PC-9 (cell line): ENCODE results near the gene OAS2. TPM values are rescaled to one million over a fixed set of nuclear protein-coding genes. Genes with fewer than 3 reads are reported as not detected.

ENCODE experiments used
- BruUV-seq: library from RNA; stranded (reverse); fragments of 400-500 nt; replicated peaks from 2 replicates; lab custom pipeline; 2021; lab: Mats Ljungman, UMichigan
- CTCF ChIA-PET: fragments of 300-600 bp; sonication (Branson Sonifier 250); formaldehyde crosslinking; loops from one replicate; lab custom pipeline; 2022; ENCODE audit warnings: antibody characterized with exemption; lab: Charles Lee
- POLR2A ChIA-PET: fragments of 300-600 bp; sonication (Branson Sonifier 250); formaldehyde crosslinking; loops from one replicate; lab custom pipeline; 2022; ENCODE audit warnings: antibody characterized with exemption; ENCODE audit not compliant: unreplicated experiment; lab: Charles Lee
- DNase-seq, 2 experiments: peaks; one replicate each; pipeline versions ENCODE4 v3.0.0 to v3.0.0-alpha.2; 2015 to 2022; ENCODE audit warnings: mixed read lengths in 1 of 2
- H2AFZ ChIP-seq: fragments of 200-600 bp; sonication (generic); 2 replicates; pipeline ENCODE4 v1.8.1; 2017; ENCODE audit warnings: antibody characterized with exemption
- H3F3A ChIP-seq: fragments of 200-600 bp; sonication (generic); 2 replicates; pipeline ENCODE4 v1.8.1; 2017; ENCODE audit warnings: antibody characterized with exemption, mild to moderate bottlenecking, low read depth; ENCODE audit not compliant: insufficient read depth
- H3K27ac ChIP-seq: fragments of 200-600 bp; sonication (generic); 2 replicates; pipeline ENCODE4 v1.6.1; 2016; ENCODE audit warnings: mixed run types
- H3K27me3 ChIP-seq: fragments of 200-600 bp; sonication (generic); 2 replicates; pipeline ENCODE4 v1.6.1; 2016; ENCODE audit warnings: low read depth, mixed run types; ENCODE audit not compliant: insufficient read depth
- H3K36me3 ChIP-seq: fragments of 200-600 bp; sonication (generic); 2 replicates; pipeline ENCODE4 v1.6.1; 2016; ENCODE audit warnings: low read depth, mixed run types
- H3K4me1 ChIP-seq: fragments of 200-600 bp; sonication (generic); replicated peaks from 2 replicates; pipeline ENCODE4 v1.6.1; 2016; ENCODE audit warnings: mixed run types; ENCODE audit not compliant: insufficient read depth
- H3K4me2 ChIP-seq: fragments of 200-600 bp; sonication (generic); 2 replicates; pipeline ENCODE4 v1.6.1; 2017; ENCODE audit warnings: mixed run types
- H3K4me3 ChIP-seq: fragments of 200-600 bp; sonication (generic); 2 replicates; pipeline ENCODE4 v1.6.1; 2016; ENCODE audit warnings: mixed run types
- H3K79me2 ChIP-seq: fragments of 200-600 bp; sonication (generic); 2 replicates; pipeline ENCODE4 v1.6.1; 2017; ENCODE audit warnings: low read depth, mixed run types
- H3K9me2 ChIP-seq: fragments of 200-600 bp; sonication (generic); 2 replicates; pipeline ENCODE4 v1.8.1; 2017; ENCODE audit warnings: mild to moderate bottlenecking; ENCODE audit not compliant: insufficient read depth
- H3K9me3 ChIP-seq: fragments of 200-600 bp; sonication (generic); 2 replicates; pipeline ENCODE4 v1.8.1; 2016; ENCODE audit warnings: low read depth; ENCODE audit not compliant: insufficient read depth
- H4K20me1 ChIP-seq: fragments of 200-600 bp; sonication (generic); 2 replicates; pipeline ENCODE4 v1.8.1; 2017; ENCODE audit not compliant: insufficient read depth
- CTCF ChIP-seq: fragments of 200-600 bp; sonication (generic); conservative IDR thresholded peaks from 2 replicates; pipeline ENCODE4 v1.6.1; 2017; ENCODE audit warnings: mixed run types, antibody characterized with exemption, mild to moderate bottlenecking, moderate library complexity
- EZH2 ChIP-seq: fragments of 200-600 bp; sonication (generic); IDR thresholded peaks from 2 replicates; pipeline ENCODE4 v1.8.0; 2017; ENCODE audit warnings: antibody characterized with exemption, low read depth
- intact Hi-C: fragments of 100-400 bp; cut with micrococcal nuclease; formaldehyde crosslinking; loops from one replicate; pipeline ENCODE4 v1.10.0; 2022; ENCODE audit not compliant: unreplicated experiment
- total RNA-seq: library from RNA; stranded (reverse); gene quantifications from 2 replicates; pipeline ENCODE4 v1.2.3, GENCODE V29; 2021

Gene OAS2
- total RNA-seq, 1 experiment from 2014 or later, result 0.98 TPM

GRCh38 chr12:112963227-112963861, 15.0 kb upstream of the OAS2 start:
- Histone ChIP-seq H2AFZ (no peak overlapping the region), H3K79me2 (no peaks in the 10 kb centered on the region), H3K4me2 (no peak overlapping the region), H3K9me3 (no peaks in the 10 kb centered on the region), H3F3A (no peaks in the 10 kb centered on the region), H3K4me3 (no peak overlapping the region), H3K36me3 (no peaks in the 10 kb centered on the region), H3K9me2 (no peaks in the 10 kb centered on the region), H4K20me1 (no peaks in the 10 kb centered on the region), H3K27me3 (no peaks in the 10 kb centered on the region), H3K27ac (no peak overlapping the region), H3K4me1 (no peaks in the 10 kb centered on the region)
- ChIA-PET CTCF (no interaction called here), POLR2A (no interaction called here)
- intact Hi-C loops, result no loop called here
- no peak for DNase-seq
- no TSS peak for BruUV-seq
- TF ChIP-seq EZH2 (no peak), CTCF (no peak)

DNA sequence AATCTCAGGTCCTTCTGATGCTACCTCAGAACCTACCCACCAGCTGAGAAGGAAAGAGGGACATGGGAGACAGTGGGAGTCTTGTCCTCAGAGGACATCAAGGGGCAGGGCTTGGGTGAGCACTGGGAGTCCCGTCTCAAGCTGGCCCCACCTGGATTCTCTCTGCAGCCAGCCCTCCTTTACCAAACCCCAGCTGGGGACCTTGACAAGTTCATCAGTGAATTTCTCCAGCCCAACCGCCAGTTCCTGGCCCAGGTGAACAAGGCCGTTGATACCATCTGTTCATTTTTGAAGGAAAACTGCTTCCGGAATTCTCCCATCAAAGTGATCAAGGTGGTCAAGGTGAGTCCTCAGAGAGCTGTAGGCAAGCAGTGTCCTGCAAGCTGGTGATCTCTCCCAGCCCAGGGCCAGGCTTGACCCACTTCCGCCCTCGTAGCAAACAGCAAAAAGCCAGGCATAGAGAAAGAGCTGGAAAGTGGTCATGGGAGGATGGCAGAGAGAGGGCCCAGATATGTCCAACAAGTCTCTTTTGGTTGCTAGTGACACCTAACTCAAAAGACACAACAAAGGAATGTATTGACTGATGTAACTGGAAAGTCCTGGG, 14.2 kb upstream of the OAS2 start:
- no peaks in the 10 kb centered on the region for H3K27me3 ChIP-seq
- no peaks in the 10 kb centered on the region for H3K36me3 ChIP-seq
- no peaks in the 10 kb centered on the region for H3K9me3 ChIP-seq
- H3F3A ChIP-seq, result no peaks in the 10 kb centered on the region
- POLR2A ChIA-PET, result no interaction called here
- H2AFZ ChIP-seq, result no peak overlapping the region
- intact Hi-C loops, result no loop called here
- BruUV-seq, result no TSS peak
- no peak overlapping the region for H3K4me2 ChIP-seq
- H3K4me3 ChIP-seq, result no peak overlapping the region
- no peak for DNase-seq
- no peak for TF ChIP-seq CTCF
- TF ChIP-seq EZH2, result no peak
- no peak overlapping the region for H3K27ac ChIP-seq
- CTCF ChIA-PET, result no interaction called here
- H3K4me1 ChIP-seq, result no peaks in the 10 kb centered on the region
- no peaks in the 10 kb centered on the region for H4K20me1 ChIP-seq
- H3K79me2 ChIP-seq, result no peaks in the 10 kb centered on the region
- no peaks in the 10 kb centered on the region for H3K9me2 ChIP-seq

GRCh38 chr12:112964915-112965314, 13.4 kb upstream of the OAS2 start:
- TF ChIP-seq CTCF (no peak), EZH2 (no peak)
- Histone ChIP-seq H3K9me3 (no peaks in the 10 kb centered on the region), H3K4me1 (no peaks in the 10 kb centered on the region), H2AFZ (no peak overlapping the region), H3K36me3 (no peaks in the 10 kb centered on the region), H3F3A (no peaks in the 10 kb centered on the region), H3K27me3 (no peaks in the 10 kb centered on the region), H4K20me1 (no peaks in the 10 kb centered on the region), H3K27ac (no peak overlapping the region), H3K4me3 (no peak overlapping the region), H3K9me2 (no peaks in the 10 kb centered on the region), H3K4me2 (no peak overlapping the region), H3K79me2 (no peaks in the 10 kb centered on the region)
- intact Hi-C loops, result no loop called here
- ChIA-PET POLR2A (no interaction called here), CTCF (no interaction called here)
- no peak for DNase-seq
- BruUV-seq, result no TSS peak
